HEK293 (cell line): ENCODE results near the gene MARK4.

Experiments
- CTCF ChIA-PET: fragments of 350-600 bp; formaldehyde crosslinking; extraction: SDS; loops from one replicate; lab custom pipeline; 2021; ENCODE audit warnings: antibody characterized with exemption; lab: Yijun Ruan, JAX
- POLR2A ChIA-PET: fragments of 300-600 bp; formaldehyde crosslinking; extraction: SDS; loops from one replicate; lab custom pipeline; 2020; ENCODE audit warnings: antibody characterized with exemption, inconsistent platforms; lab: Yijun Ruan, JAX
- H3K27ac ChIP-seq: fragments of 200-500 bp; sonication (Bioruptor generic); 2 replicates; pipeline ENCODE4 v1.5.1; 2014; ENCODE audit warnings: low read depth, low read length, control low read depth, inconsistent platforms; ENCODE audit errors: extremely low read depth
- H3K36me3 ChIP-seq, 2 experiments: fragments of 200-500 bp in 1 of 2; sonication (Bioruptor generic) in 1 of 2; 1 replicate in 1 of 2; 2 replicates in 1 of 2; pipeline ENCODE4 v1.5.1; 2014 to 2017; ENCODE audit warnings: inconsistent platforms in 2 of 2, low read length in 2 of 2; ENCODE audit not compliant: control insufficient read depth in 2 of 2, insufficient read depth in 1 of 2
- H3K4me1 ChIP-seq: fragments of 200-500 bp; sonication (Bioruptor generic); 2 replicates; pipeline ENCODE4 v1.5.1; 2014; ENCODE audit warnings: mild to moderate bottlenecking, low read length, inconsistent platforms; ENCODE audit not compliant: control insufficient read depth, insufficient read depth
- H3K4me3 ChIP-seq: 2 replicates; pipeline ENCODE4 v1.5.1; 2011; ENCODE audit warnings: low read depth, mild to moderate bottlenecking, control low read depth, low read length, moderate library complexity
- H3K9me3 ChIP-seq: fragments of 200-500 bp; sonication (Bioruptor generic); 2 replicates; pipeline ENCODE4 v1.5.1; 2014; ENCODE audit warnings: low read depth, low read length, inconsistent platforms; ENCODE audit not compliant: control insufficient read depth, insufficient read depth
- BCL6B ChIP-seq: fragments of 450-650 bp; formaldehyde crosslinking; IDR thresholded peaks from 2 replicates; pipeline ENCODE4 v1.5.1; 2017; ENCODE audit warnings: missing biosample characterization, missing genetic modification characterization
- KLF9 ChIP-seq: fragments of 450-650 bp; formaldehyde crosslinking; IDR thresholded peaks from 2 replicates; pipeline ENCODE4 v1.5.1; 2016; ENCODE audit warnings: missing biosample characterization, missing genetic modification characterization, low read depth
- MEIS1 ChIP-seq: sonication (generic); formaldehyde crosslinking; IDR thresholded peaks from 2 replicates; pipeline ENCODE4 v1.8.1; 2022; ENCODE audit warnings: missing genetic modification reagents, mild to moderate bottlenecking, borderline replicate concordance
- PBX3 ChIP-seq: sonication (generic); formaldehyde crosslinking; IDR thresholded peaks from 2 replicates; pipeline ENCODE4 v1.8.1; 2022; ENCODE audit warnings: mild to moderate bottlenecking, moderate library complexity, missing genetic modification reagents
- PRDM1 ChIP-seq: fragments of 450-650 bp; formaldehyde crosslinking; IDR thresholded peaks from 2 replicates; pipeline ENCODE4; 2016; ENCODE audit warnings: missing biosample characterization, missing genetic modification characterization
- RBAK ChIP-seq: fragments of 450-650 bp; formaldehyde crosslinking; IDR thresholded peaks from 2 replicates; pipeline ENCODE4 v1.5.1; 2016; ENCODE audit warnings: missing biosample characterization, missing genetic modification characterization
- SP7 ChIP-seq: fragments of 450-650 bp; formaldehyde crosslinking; IDR thresholded peaks from 2 replicates; pipeline ENCODE4 v1.5.1; 2016; ENCODE audit warnings: missing biosample characterization, missing genetic modification characterization
- ZFP37 ChIP-seq: fragments of 450-650 bp; formaldehyde crosslinking; IDR thresholded peaks from 2 replicates; pipeline ENCODE4 v1.5.1; 2016; ENCODE audit warnings: missing biosample characterization, missing genetic modification characterization
- ZFP41 ChIP-seq: fragments of 450-650 bp; formaldehyde crosslinking; IDR thresholded peaks from 2 replicates; pipeline ENCODE4 v1.5.1; 2016; ENCODE audit warnings: missing biosample characterization, missing genetic modification characterization, borderline replicate concordance
- ZFP69B ChIP-seq: fragments of 450-650 bp; formaldehyde crosslinking; IDR thresholded peaks from 2 replicates; pipeline ENCODE4 v1.5.1; 2016; ENCODE audit warnings: missing biosample characterization, missing genetic modification characterization
- ZNF112 ChIP-seq: fragments of 450-650 bp; formaldehyde crosslinking; IDR thresholded peaks from 2 replicates; pipeline ENCODE4 v1.5.0; 2017; ENCODE audit warnings: missing biosample characterization, missing genetic modification characterization
- ZNF114 ChIP-seq: fragments of 450-650 bp; formaldehyde crosslinking; IDR thresholded peaks from 2 replicates; pipeline ENCODE4 v1.5.0; 2017; ENCODE audit warnings: missing biosample characterization, missing genetic modification characterization
- ZNF138 ChIP-seq: fragments of 450-650 bp; formaldehyde crosslinking; IDR thresholded peaks from 2 replicates; pipeline ENCODE4 v1.5.1; 2016; ENCODE audit warnings: missing biosample characterization, missing genetic modification characterization, borderline replicate concordance
- ZNF169 ChIP-seq: fragments of 450-650 bp; formaldehyde crosslinking; IDR thresholded peaks from 2 replicates; pipeline ENCODE4 v1.5.1; 2016; ENCODE audit warnings: missing biosample characterization, missing genetic modification characterization
- ZNF18 ChIP-seq: fragments of 450-650 bp; formaldehyde crosslinking; IDR thresholded peaks from 2 replicates; pipeline ENCODE4 v1.5.1; 2016; ENCODE audit warnings: missing biosample characterization, missing genetic modification characterization
- ZNF416 ChIP-seq: fragments of 450-650 bp; formaldehyde crosslinking; IDR thresholded peaks from 2 replicates; pipeline ENCODE4 v1.5.1; 2016; ENCODE audit warnings: missing biosample characterization, missing genetic modification characterization
- ZNF558 ChIP-seq: fragments of 450-650 bp; formaldehyde crosslinking; IDR thresholded peaks from 2 replicates; pipeline ENCODE4 v1.5.1; 2016; ENCODE audit warnings: missing biosample characterization, missing genetic modification characterization
- ZNF664 ChIP-seq: fragments of 450-650 bp; formaldehyde crosslinking; IDR thresholded peaks from 2 replicates; pipeline ENCODE4 v1.5.1; 2016; ENCODE audit warnings: missing biosample characterization, missing genetic modification characterization
- ZNF670 ChIP-seq: fragments of 450-650 bp; formaldehyde crosslinking; IDR thresholded peaks from 2 replicates; pipeline ENCODE4 v1.5.1; 2016; ENCODE audit warnings: missing biosample characterization, missing genetic modification characterization, low read depth
- ZNF677 ChIP-seq: fragments of 450-650 bp; IDR thresholded peaks from 2 replicates; pipeline ENCODE4 v1.5.0; 2018; ENCODE audit warnings: missing biosample characterization, mild to moderate bottlenecking, missing genetic modification characterization, moderate library complexity
- ZNF704 ChIP-seq: fragments of 450-650 bp; formaldehyde crosslinking; IDR thresholded peaks from 2 replicates; pipeline ENCODE4 v1.5.1; 2016; ENCODE audit warnings: missing biosample characterization, missing genetic modification characterization
- ZNF785 ChIP-seq: fragments of 450-650 bp; formaldehyde crosslinking; IDR thresholded peaks from 2 replicates; pipeline ENCODE4 v1.5.1; 2016; ENCODE audit warnings: missing biosample characterization, missing genetic modification characterization
- ZNF792 ChIP-seq: fragments of 450-650 bp; formaldehyde crosslinking; IDR thresholded peaks from 2 replicates; pipeline ENCODE4 v1.5.1; 2016; ENCODE audit warnings: missing biosample characterization, missing genetic modification characterization
- TF ChIP-seq, protein P1 (sequence below): fragments of 450-650 bp; formaldehyde crosslinking; IDR thresholded peaks from 2 replicates; pipeline ENCODE4 v1.5.1; 2017; ENCODE audit warnings: missing biosample characterization, missing genetic modification characterization

MARK4 gene

DNA sequence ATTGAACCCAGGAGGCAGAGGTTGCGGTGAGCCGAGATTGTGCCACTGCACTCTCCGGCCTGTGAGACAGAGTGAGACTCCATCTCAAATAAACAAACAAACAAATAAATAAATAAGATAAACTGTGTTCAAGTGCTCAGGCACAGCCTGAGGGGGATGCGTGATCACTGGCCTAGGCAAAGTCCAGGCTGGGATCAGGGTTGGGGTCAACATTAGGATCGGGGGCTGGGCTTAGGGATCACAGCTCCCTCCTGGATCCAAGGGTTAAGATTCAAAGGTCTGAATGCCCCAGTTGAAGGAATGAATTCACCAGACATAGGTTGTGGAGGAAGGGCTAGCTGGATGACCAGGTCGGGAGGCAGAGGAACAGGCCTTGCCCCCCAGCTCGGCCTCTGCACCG is 3.9 kb upstream of the MARK4 start:
- H3K27ac ChIP-seq, result no peak overlapping the region
- ChIA-PET CTCF (interaction anchor here (0.6 to 1.5 kb wide), 7 partner anchors 19 to 1052 kb away, joined by 3 to 6 read pairs (median 4); no protein-coding TSS in a partner anchor), POLR2A (no interaction called here)
- no peaks in the 10 kb centered on the region for H3K9me3 ChIP-seq
- no peaks in the 10 kb centered on the region for H3K36me3 ChIP-seq
- H3K4me1 ChIP-seq, result no peaks in the 10 kb centered on the region
- TF ChIP-seq ZFP69B (tag by site-specific recombination) (no peak), SP7 (no peak), ZNF138 (tag by site-specific recombination) (no peak), ZNF558 (tag by site-specific recombination) (no peak), ZNF704 (tag by site-specific recombination) (no peak), PBX3 (CRISPR knock-in tag) (no peak), RBAK (tag by site-specific recombination) (no peak), KLF9 (no peak), ZFP41 (tag by site-specific recombination) (no peak), ZNF114 (tag by site-specific recombination) (no peak), ZNF792 (tag by site-specific recombination) (no peak)
- TF ChIP-seq, protein P1, sequence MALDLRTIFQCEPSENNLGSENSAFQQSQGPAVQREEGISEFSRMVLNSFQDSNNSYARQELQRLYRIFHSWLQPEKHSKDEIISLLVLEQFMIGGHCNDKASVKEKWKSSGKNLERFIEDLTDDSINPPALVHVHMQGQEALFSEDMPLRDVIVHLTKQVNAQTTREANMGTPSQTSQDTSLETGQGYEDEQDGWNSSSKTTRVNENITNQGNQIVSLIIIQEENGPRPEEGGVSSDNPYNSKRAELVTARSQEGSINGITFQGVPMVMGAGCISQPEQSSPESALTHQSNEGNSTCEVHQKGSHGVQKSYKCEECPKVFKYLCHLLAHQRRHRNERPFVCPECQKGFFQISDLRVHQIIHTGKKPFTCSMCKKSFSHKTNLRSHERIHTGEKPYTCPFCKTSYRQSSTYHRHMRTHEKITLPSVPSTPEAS, result no peak
- TF ChIP-seq, all 188 proteins: peak for 0
- no peak overlapping the region for H3K4me3 ChIP-seq

- H3K9me3 ChIP-seq, result no peaks in the 10 kb centered on the region
- H3K4me3 ChIP-seq, result no peak overlapping the region
- H3K27ac ChIP-seq, result no peak overlapping the region
- ChIA-PET POLR2A (interaction anchor here (0.6 to 2.3 kb wide), 5 partner anchors 27 to 157 kb away, joined by 3 to 11 read pairs (median 3); partner anchors contain the start of genes BLOC1S3, PPP1R37 and TRAPPC6A), CTCF (interaction anchor here (0.6 to 2.4 kb wide), 18 partner anchors 7 to 190 kb away, joined by 3 to 12 read pairs (median 4); partner anchors contain the start of gene KLC3)
- peak; percentile 65; the same call in 1 of the 2 replicates for TF ChIP-seq ZNF664 (tag by site-specific recombination)
- TF ChIP-seq ZNF112 (tag by site-specific recombination), result peak; percentile 95
- TF ChIP-seq ZNF416 (tag by site-specific recombination), result no peak
- H3K4me1 ChIP-seq, result peaks cover 3% of the 10 kb centered on the region; the same call in 1 of the 2 replicates
- peaks cover 0 to 14% of the 10 kb centered on the region in 2 experiments; a peak in 1 of 3 replicates for H3K36me3 ChIP-seq
These were observed 1.6 kb upstream of the MARK4 start for GRCh38 chr19:45249261-45250033.

DNA sequence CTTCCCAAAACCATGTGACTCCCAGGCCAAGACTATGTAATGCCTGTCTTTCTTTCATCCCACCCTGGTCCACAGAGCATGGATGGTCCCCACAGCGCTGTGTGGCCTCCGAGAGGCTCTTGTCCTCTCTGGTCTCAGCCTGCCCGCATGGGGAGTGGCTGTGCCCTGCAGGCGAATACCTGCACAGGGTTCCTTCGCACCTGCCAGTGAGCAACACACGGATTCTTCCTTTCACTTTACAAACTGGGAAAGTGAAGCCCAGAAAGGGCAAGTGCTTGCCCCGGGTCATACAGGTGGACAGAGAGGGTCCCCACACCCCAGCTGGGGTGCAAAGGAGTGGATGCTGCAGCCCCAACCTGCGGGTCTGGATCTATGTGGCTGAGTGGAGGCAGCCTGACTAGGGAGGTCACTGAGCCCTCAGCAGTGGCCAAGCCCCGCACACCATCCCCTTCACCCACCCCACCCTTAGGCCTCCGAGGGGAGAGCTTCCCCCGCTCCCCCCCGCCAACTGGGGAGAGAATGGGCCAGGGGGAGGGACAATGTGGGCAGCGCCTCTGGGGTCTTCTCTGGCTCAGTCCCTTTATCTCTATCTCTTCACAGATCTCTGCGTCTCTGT is 747 bp upstream of the MARK4 start:
- Histone ChIP-seq H3K36me3 (peaks cover 4 to 20% of the 10 kb centered on the region in 2 experiments; a peak in 2 of 3 replicates), H3K4me1 (peaks cover 3% of the 10 kb centered on the region; the same call in 1 of the 2 replicates), H3K9me3 (no peaks in the 10 kb centered on the region), H3K27ac (peak overlapping the region; percentile 56; the same call in 1 of the 2 replicates), H3K4me3 (peak overlapping the region; percentile 59)
- ChIA-PET POLR2A (interaction anchor here (0.8 to 2.3 kb wide), 3 partner anchors 26 to 158 kb away, joined by 3 to 11 read pairs (median 3); partner anchors contain the start of gene PPP1R37), CTCF (interaction anchor here (0.6 to 2.4 kb wide), 7 partner anchors 12 to 393 kb away, joined by 3 to 12 read pairs (median 3); partner anchors contain the start of gene KLC3)
- TF ChIP-seq BCL6B (tag by site-specific recombination) (no peak), ZFP37 (tag by site-specific recombination) (no peak), ZNF785 (no peak), ZNF677 (tag by site-specific recombination) (no peak), MEIS1 (CRISPR knock-in tag) (no peak), PRDM1 (tag by site-specific recombination) (peak; percentile 85), ZNF169 (no peak), ZNF18 (tag by site-specific recombination) (no peak), ZNF670 (tag by site-specific recombination) (no peak)
